Measurements from ENCODE around the gene CCDC137. TPM values are rescaled to one million over a fixed set of nuclear protein-coding genes. Genes with fewer than 3 reads are reported as not detected.

CCDC137 gene
- total RNA-seq, 4 donors from 2014 or later = 6.7 to 17.1 (median 11.2) TPM

- in situ Hi-C loops (cut with MboI; ENCODE audit: low sequenced_read_pairs in 4 of 4) (no loop called here), intact Hi-C loops (cut with DNase I; ENCODE audit: low total_unique reads) (no loop called here)
- Histone ChIP-seq H3K9me3 (no peaks in the 10 kb centered on the region), H3K27me3 (no peaks in the 10 kb centered on the region), H3K4me3 (no peak overlapping the region), H3K4me1 (peaks cover 3 to 4% of the 10 kb centered on the region in 2 donors), H3K36me3 (peaks cover 0 to 100% of the 10 kb centered on the region in 2 donors), H3K27ac (no peak overlapping the region)
- DNase-seq (no peak), ATAC-seq (no peak)
- TF ChIP-seq CTCF (IDR thresholded peaks at IDR 0.05 in 4 of 5, conservative IDR thresholded peaks at IDR 0.05 in 1 of 5) (no peak), POLR2A (IDR thresholded peaks at IDR 0.05) (no peak)
Observed at GRCh38 chr17:81690549-81690948, 24.0 kb downstream of the CCDC137 start.

- no peak for ATAC-seq
- intact Hi-C loops (cut with DNase I; ENCODE audit: low total_unique reads) (no loop called here), in situ Hi-C loops (cut with MboI; ENCODE audit: low sequenced_read_pairs in 4 of 4) (no loop called here)
- Histone ChIP-seq H3K4me1 (no peaks in the 10 kb centered on the region), H3K4me3 (no peak overlapping the region), H3K36me3 (peaks cover 0 to 100% of the 10 kb centered on the region in 2 donors), H3K27me3 (no peaks in the 10 kb centered on the region), H3K9me3 (no peaks in the 10 kb centered on the region), H3K27ac (no peak overlapping the region)
- no peak for DNase-seq
- no peak for TF ChIP-seq CTCF (IDR thresholded peaks at IDR 0.05 in 4 of 5, conservative IDR thresholded peaks at IDR 0.05 in 1 of 5)
- no peak for TF ChIP-seq POLR2A (IDR thresholded peaks at IDR 0.05)
Observed at GRCh38 chr17:81691196-81691595, 24.7 kb downstream of the CCDC137 start.

GRCh38 chr17:81691608-81692007 is 25.1 kb downstream of the CCDC137 start:
- intact Hi-C loops (cut with DNase I; ENCODE audit: low total_unique reads) (no loop called here), in situ Hi-C loops (cut with MboI; ENCODE audit: low sequenced_read_pairs in 4 of 4) (no loop called here)
- DNase-seq = no peak
- Histone ChIP-seq H3K4me3 (no peak overlapping the region), H3K9me3 (no peaks in the 10 kb centered on the region), H3K36me3 (peaks cover 0 to 100% of the 10 kb centered on the region in 2 donors), H3K27ac (no peak overlapping the region), H3K27me3 (no peaks in the 10 kb centered on the region), H3K4me1 (no peaks in the 10 kb centered on the region)
- TF ChIP-seq CTCF (IDR thresholded peaks at IDR 0.05 in 4 of 5, conservative IDR thresholded peaks at IDR 0.05 in 1 of 5) = no peak
- ATAC-seq = no peak

- no peak for ATAC-seq
- Histone ChIP-seq H3K9me3 (no peaks in the 10 kb centered on the region), H3K27me3 (no peaks in the 10 kb centered on the region), H3K36me3 (peaks cover 0 to 95% of the 10 kb centered on the region in 2 donors), H3K4me3 (no peak overlapping the region), H3K4me1 (peaks cover 0 to 16% of the 10 kb centered on the region in 2 donors), H3K27ac (no peak overlapping the region)
- intact Hi-C loops (cut with DNase I; ENCODE audit: low total_unique reads) (no loop called here), in situ Hi-C loops (cut with MboI; ENCODE audit: low sequenced_read_pairs in 4 of 4) (no loop called here)
- no peak for TF ChIP-seq CTCF (IDR thresholded peaks at IDR 0.05 in 4 of 5, conservative IDR thresholded peaks at IDR 0.05 in 1 of 5)
- no peak for TF ChIP-seq POLR2A (IDR thresholded peaks at IDR 0.05)
- DNase-seq = no peak
Observed at GRCh38 chr17:81693509-81694210, 27.1 kb downstream of the CCDC137 start.

- Histone ChIP-seq H3K4me3 (no peak overlapping the region), H3K36me3 (peaks cover 0 to 95% of the 10 kb centered on the region in 2 donors), H3K27me3 (no peaks in the 10 kb centered on the region), H3K27ac (no peak overlapping the region), H3K9me3 (no peaks in the 10 kb centered on the region), H3K4me1 (peaks cover 0 to 16% of the 10 kb centered on the region in 2 donors)
- TF ChIP-seq CTCF (IDR thresholded peaks at IDR 0.05 in 4 of 5, conservative IDR thresholded peaks at IDR 0.05 in 1 of 5) (no peak), POLR2A (IDR thresholded peaks at IDR 0.05) (no peak)
- no peak for DNase-seq
- intact Hi-C loops (cut with DNase I; ENCODE audit: low total_unique reads) = no loop called here
- in situ Hi-C loops (cut with MboI; ENCODE audit: low sequenced_read_pairs in 4 of 4) = no loop called here
- no peak for ATAC-seq
Observed at GRCh38 chr17:81694810-81695209, 28.3 kb downstream of the CCDC137 start.
